Stimulated activated CD8-positive, alpha-beta memory T cell treated with anti-CD3 and anti-CD28 coated beads, Interleukin-2, amount 100 ng/mL, for 1 hour (primary cell): ENCODE data around the gene ALDH1L1.

Experiments used
- DNase-seq, 2 donors: peaks; one replicate each; pipeline ENCODE4 v3.0.0-alpha.2; 2020; ENCODE audit warnings: low read depth in 2 of 2

Gene ALDH1L1

DNA sequence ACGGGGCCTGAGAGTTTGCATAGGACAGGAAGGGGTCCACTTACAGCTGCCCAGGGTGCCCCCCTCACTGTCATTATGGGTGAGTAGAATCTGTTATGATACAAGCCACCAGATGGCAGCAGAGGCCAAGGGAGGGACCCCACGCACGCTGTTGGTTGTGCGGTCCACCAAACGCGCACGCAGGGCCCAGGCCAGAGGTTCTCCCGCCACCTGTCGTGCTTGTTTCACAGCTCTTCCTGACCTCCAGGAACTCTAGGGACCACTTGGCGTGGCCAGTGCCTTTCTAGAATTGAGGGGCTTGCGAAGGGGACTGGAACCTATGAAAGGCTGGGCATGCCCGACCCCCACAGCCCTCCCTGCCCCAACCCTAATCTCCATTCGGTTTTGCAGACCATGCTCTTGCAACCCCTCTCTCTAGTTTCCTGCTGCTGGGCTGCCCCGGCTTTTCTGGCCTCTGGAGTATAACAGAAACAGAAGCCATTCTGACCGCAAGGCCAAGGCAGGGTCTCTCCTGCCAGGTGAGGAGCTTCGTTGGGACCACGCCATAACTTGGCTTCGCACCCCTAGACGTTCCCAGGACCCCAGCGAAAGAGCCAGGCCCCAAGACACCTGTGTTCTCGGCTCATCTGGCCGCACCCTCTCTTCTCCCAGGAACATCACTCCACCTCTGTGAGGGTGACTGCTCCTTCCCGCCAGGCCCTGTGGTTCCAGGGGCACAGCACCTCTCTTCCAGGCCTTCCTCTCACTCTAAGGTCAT is 46.0 kb downstream of the ALDH1L1 start:
- DNase-seq = peak in 1 of 2 donors; percentile 18

- DNase-seq = no peak
Observed at GRCh38 chr3:126133606-126134005, 46.8 kb downstream of the ALDH1L1 start.

GRCh38 chr3:126132751-126133511 is 47.5 kb downstream of the ALDH1L1 start:
- no peak for DNase-seq

DNA sequence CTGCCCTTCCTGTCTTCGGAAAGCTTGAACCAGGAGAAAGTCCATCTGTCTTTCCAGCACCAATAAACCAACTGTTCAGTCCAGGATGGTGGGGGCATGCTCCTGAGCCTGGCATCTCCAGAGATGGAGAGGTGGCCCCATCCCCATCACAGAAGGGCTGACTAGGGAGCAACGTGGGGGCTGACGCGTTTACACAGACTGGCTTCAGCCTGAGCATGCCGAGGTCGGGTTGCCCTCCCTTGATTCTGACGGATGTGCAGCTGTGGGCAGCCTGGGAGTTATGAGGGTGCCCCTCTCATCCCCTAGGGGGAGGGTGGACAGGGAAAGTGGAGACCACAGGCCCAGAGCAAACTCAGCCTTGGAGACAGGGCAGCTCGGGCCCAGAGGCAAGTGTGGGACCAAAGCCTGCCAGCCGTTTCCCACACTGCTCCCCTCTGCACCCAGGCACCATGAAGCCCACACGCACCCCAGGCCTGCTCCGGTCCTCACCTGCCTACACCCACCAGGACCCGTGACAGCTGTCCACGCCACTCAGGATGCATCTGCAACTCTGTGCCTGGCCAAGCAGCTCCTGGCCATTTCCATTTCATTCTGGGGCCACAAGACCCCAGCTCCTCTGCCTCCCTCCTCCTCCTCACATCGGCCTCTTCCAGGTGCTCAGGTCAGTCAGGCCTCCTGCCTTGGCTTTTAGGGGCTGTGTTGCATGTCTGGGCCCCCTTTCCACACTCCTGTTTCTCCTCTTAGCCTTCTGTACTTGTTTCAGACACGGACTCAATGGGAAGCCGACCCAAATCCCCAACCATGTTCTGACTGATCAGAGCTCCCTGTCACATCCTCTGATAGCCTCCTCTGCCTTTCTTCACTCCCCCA is 48.3 kb downstream of the ALDH1L1 start:
- no peak for DNase-seq

- no peak for DNase-seq
Observed at GRCh38 chr3:126130981-126131745, 49.2 kb downstream of the ALDH1L1 start.

DNA sequence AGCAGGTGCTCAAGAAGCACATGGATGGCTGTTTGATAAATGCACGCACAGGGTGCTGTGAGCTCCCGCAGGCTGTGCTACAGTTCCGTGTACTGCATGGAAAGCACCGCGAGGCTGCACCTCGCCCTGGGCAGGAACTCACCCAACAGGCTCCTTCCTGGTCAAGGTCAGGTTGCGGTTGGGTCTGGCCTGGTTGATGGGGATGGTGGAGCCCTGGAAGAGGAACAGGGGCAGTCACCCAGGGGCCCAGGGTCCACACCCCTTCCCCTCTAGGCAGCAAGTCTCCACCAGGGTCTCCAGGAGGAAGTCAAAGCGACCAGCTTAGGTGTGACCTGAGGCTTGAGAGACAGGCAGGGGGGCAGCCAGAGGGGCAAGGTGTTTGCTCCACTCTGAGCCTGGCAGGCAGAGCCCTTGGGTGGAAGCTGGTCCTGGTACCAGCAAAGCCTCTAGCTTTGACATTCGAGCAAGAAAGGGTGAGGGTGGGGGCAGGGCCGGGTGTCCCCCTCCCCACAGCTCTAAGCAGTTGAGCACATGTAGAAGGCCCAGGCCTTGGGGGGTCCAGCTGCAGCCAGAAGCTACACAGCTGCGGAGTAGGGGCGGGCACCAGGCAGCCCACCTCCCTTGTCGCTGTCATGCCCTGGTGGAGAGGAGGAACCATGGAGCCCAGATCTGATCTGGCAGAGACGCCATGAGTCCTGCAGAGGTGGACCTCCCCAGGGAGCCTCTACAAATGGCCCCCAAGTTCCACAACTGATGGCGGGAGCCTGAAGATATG is 50.1 kb downstream of the ALDH1L1 start:
- no peak for DNase-seq

DNA sequence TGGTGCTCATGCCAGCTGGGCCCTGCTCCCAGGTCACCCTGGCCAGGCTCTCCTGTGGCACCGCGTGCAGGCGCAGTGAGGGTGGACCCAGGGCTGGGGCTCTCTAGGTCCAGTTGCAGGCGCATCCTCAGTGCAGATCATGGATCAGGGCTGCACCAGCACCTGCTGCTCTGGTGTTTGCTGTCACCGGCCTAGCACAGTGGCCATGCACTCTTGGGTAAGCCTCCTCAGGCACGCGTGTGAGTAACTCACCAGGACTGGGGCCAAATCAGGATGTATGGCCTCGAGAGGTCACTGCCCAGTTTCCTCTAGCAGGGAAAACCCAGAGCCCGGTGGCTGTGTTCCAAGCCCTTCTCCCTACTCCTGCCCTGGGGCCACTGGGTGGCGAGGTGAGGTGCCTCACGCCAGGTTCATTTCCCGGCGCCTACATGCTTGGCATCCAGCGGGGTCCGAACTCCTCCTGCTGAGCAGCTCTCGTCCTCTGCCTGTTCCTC is 50.9 kb downstream of the ALDH1L1 start:
- DNase-seq = no peak

- no peak for DNase-seq
Observed at GRCh38 chr3:126128504-126129397, 51.6 kb downstream of the ALDH1L1 start.

- DNase-seq = no peak
Observed at GRCh38 chr3:126127904-126128303, 52.5 kb downstream of the ALDH1L1 start.

- no peak for DNase-seq
Observed at GRCh38 chr3:126127452-126127851, 52.9 kb downstream of the ALDH1L1 start.

DNA sequence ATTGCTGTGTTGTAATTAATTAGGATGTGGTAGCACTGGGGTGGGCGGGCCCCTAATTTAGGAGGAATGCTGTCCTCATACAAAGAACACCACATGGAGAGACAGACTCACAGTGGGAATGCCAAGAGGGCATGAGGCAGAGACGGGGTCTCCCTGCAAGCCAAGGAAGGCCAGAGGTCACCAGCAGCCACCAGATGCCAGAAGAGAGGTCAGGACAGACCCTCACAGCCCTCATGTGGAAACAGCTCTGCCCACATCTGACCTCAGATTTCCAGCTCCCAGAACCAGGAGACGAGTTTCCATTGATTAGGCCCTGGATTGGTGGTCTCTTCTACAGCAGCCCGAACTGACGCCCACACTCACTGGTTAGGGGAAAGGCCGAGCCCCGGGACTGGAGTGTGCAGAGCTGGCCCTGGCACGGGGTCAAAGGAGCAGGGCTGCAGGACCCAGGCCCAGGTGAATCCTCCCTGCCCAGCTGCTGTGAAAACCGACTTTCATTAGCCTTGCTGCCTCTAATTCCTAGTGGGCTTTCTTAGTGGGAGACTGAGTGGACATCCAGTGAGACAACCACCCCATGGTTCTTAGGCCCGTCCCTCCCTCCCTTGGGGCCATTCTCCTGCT is 53.5 kb downstream of the ALDH1L1 start:
- no peak for DNase-seq

GRCh38 chr3:126126286-126126685 is 54.1 kb downstream of the ALDH1L1 start:
- no peak for DNase-seq

DNA sequence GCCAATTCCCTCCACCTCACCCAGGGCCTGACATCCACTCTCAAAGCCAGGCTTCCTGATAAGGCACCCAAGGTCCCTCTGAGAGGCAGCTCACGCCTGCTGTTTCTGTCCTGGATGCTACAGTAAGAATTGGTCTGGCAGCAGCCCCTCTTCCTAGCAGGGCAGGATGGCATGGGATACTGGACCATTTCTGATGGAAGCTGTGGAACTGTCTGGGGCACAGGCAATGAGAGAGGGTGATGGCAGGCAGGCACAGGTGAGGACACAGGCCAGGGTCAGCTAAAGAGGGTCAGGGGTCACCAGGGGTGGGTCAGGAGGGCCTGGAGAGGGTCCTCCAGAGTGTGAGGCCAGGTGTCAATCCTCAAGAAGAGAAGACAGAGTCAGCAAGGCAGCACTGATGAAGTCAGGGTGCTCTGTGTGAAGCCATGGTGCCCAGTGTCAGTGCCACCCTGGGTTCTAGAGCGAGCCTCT is 54.6 kb downstream of the ALDH1L1 start:
- DNase-seq = no peak

DNA sequence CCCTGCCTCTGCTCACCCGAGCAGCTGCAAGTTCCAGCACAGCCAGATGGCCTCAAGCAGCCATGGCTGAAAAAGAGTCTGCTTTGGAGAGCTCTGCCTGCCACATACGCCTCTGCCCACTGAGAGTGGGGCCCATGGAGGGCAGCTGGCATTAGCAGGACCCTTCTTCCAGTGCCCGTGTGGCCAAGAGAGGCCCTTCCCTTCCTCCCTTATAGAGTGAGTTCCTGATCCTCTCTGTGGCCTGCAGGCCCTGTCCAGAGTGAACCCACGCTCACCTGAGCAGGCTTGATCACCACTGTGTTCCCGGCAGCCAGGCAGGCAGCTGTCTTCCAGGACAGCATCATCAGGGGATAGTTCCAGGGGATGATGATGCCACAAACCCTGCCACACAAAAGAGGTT is 55.0 kb downstream of the ALDH1L1 start:
- no peak for DNase-seq

GRCh38 chr3:126124896-126125295 is 55.5 kb downstream of the ALDH1L1 start:
- no peak for DNase-seq

GRCh38 chr3:126124148-126124868 is 56.1 kb downstream of the ALDH1L1 start:
- no peak for DNase-seq

DNA sequence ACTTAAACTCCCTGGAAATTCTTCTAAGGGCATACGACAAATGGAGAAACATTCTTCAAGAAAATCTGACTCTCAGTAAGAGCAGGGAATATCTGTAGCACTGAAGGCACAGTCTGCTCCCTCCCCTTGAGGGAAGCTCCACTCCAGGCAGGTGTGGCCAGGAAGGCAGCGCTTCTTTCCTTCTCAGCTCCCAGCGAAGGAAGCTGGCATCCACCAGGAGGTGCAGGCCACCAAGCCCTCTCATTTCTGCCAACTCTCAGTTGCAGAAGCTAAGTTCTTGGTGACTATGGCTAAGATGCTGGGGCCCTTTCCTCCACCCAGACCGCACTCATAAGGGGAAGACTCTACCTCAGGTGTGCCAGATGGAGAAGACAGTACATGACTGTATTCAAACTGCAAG is 58.8 kb downstream of the ALDH1L1 start:
- no peak for DNase-seq

DNA sequence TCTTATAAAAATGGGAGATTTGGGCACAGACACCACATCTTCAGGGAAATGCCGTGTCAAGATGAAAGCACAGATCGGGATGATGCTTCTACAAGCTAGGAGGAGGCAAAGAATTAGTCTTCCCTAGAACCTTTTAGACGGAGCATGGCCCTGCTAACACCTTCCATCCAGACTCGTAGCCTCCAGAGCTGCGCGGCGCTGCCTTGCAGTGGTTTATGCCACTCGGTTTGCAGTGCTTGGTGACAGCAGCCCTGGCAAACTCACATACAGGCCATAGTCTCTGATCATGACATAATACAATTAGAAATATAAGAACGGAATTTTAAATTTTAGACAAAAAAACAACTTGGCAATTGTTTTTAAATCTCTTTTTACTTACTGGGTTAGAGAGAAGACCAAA is 59.3 kb downstream of the ALDH1L1 start:
- DNase-seq = no peak
